GM18868 (cell line): Measurements from ENCODE around the gene RSRC1.
A peak's percentile ranks its signal among the peaks of the same experiment; 100 is the strongest.
"Not testable (repeated sequence)": the region's sequence is repeated elsewhere in the genome, so short reads cannot be mapped to it uniquely, and the experiment has no call there.

Experiments used
- ATAC-seq: cut with Tn5 transposase; IDR thresholded peaks from one replicate; pipeline ENCODE4 v1.9.1; 2021; ENCODE audit warnings: mild to moderate bottlenecking, moderate library complexity; ENCODE audit not compliant: unreplicated experiment

Gene RSRC1

GRCh38 chr3:158506456-158506855 lies 396.6 kb downstream of the RSRC1 start:
- no peak for ATAC-seq

- ATAC-seq = no peak
Observed at GRCh38 chr3:158508481-158508880, 398.6 kb downstream of the RSRC1 start.

- no peak for ATAC-seq
Observed at GRCh38 chr3:158509891-158510290, 400.0 kb downstream of the RSRC1 start.

GRCh38 chr3:158516729-158517128 lies 406.8 kb downstream of the RSRC1 start:
- not testable (repeated sequence) for ATAC-seq

- no peak for ATAC-seq
Observed at GRCh38 chr3:158519776-158520175, 409.9 kb downstream of the RSRC1 start.

GRCh38 chr3:158520433-158520832 lies 410.5 kb downstream of the RSRC1 start:
- no peak for ATAC-seq

GRCh38 chr3:158522221-158523136 lies 412.6 kb downstream of the RSRC1 start:
- ATAC-seq = no peak

- no peak for ATAC-seq
Observed at GRCh38 chr3:158528076-158528674, 418.3 kb downstream of the RSRC1 start.

- ATAC-seq = no peak
Observed at GRCh38 chr3:158531334-158531733, 421.4 kb downstream of the RSRC1 start.

GRCh38 chr3:158532099-158532734 lies 422.3 kb downstream of the RSRC1 start:
- ATAC-seq = peak; percentile 81

GRCh38 chr3:158535918-158536317 lies 426.0 kb downstream of the RSRC1 start:
- ATAC-seq = no peak

- ATAC-seq = peak; percentile 84
Observed at GRCh38 chr3:158539414-158540014, 429.6 kb downstream of the RSRC1 start.

- no peak for ATAC-seq
Observed at GRCh38 chr3:158540066-158540465, 430.2 kb downstream of the RSRC1 start.

- ATAC-seq = no peak
Observed at GRCh38 chr3:158548691-158549090, 438.8 kb downstream of the RSRC1 start.

GRCh38 chr3:158549938-158550337 lies 440.0 kb downstream of the RSRC1 start:
- ATAC-seq = not testable (repeated sequence)

GRCh38 chr3:158552124-158552523 lies 442.2 kb downstream of the RSRC1 start:
- ATAC-seq = no peak

GRCh38 chr3:158559504-158559903 lies 449.6 kb downstream of the RSRC1 start:
- ATAC-seq = peak; percentile 40

GRCh38 chr3:158560979-158561378 lies 451.1 kb downstream of the RSRC1 start:
- no peak for ATAC-seq

- ATAC-seq = no peak
Observed at GRCh38 chr3:158562674-158563073, 452.8 kb downstream of the RSRC1 start.

GRCh38 chr3:158563076-158563475 lies 453.2 kb downstream of the RSRC1 start:
- ATAC-seq = no peak

GRCh38 chr3:158565076-158565475 lies 455.2 kb downstream of the RSRC1 start:
- no peak for ATAC-seq
